GM19372 (cell line): Measurements from ENCODE around the gene NLRP9.

Source experiments
- ATAC-seq: cut with Tn5 transposase; IDR thresholded peaks from one replicate; pipeline ENCODE4 v1.9.1; 2021; ENCODE audit warnings: mild to moderate bottlenecking, low read depth, moderate library complexity; ENCODE audit not compliant: unreplicated experiment

NLRP9 gene

GRCh38 chr19:55704494-55705245, 33.5 kb downstream of the NLRP9 start:
- ATAC-seq, result no peak

- ATAC-seq, result no peak
These were observed 34.4 kb downstream of the NLRP9 start for GRCh38 chr19:55703790-55704215.

- ATAC-seq, result no peak
These were observed 36.0 kb downstream of the NLRP9 start for GRCh38 chr19:55702131-55702627.

- no peak for ATAC-seq
These were observed 37.4 kb downstream of the NLRP9 start for GRCh38 chr19:55700813-55701212.

- no peak for ATAC-seq
These were observed 39.0 kb downstream of the NLRP9 start for GRCh38 chr19:55699221-55699620.

GRCh38 chr19:55698256-55698655, 39.9 kb downstream of the NLRP9 start:
- ATAC-seq, result no peak

GRCh38 chr19:55697698-55698097, 40.5 kb downstream of the NLRP9 start:
- ATAC-seq, result no peak

GRCh38 chr19:55697069-55697440, 41.1 kb downstream of the NLRP9 start:
- no peak for ATAC-seq

GRCh38 chr19:55696301-55697068, 41.7 kb downstream of the NLRP9 start:
- ATAC-seq, result no peak

- ATAC-seq, result no peak
These were observed 42.5 kb downstream of the NLRP9 start for GRCh38 chr19:55695511-55696290.

GRCh38 chr19:55694656-55695491, 43.3 kb downstream of the NLRP9 start:
- no peak for ATAC-seq

GRCh38 chr19:55694241-55694655, 44.0 kb downstream of the NLRP9 start:
- ATAC-seq, result no peak

GRCh38 chr19:55693336-55693974, 44.7 kb downstream of the NLRP9 start:
- ATAC-seq, result no peak

GRCh38 chr19:55692681-55693081, 45.5 kb downstream of the NLRP9 start:
- ATAC-seq, result no peak

GRCh38 chr19:55691561-55692481, 46.4 kb downstream of the NLRP9 start:
- ATAC-seq, result no peak

- no peak for ATAC-seq
These were observed 47.2 kb downstream of the NLRP9 start for GRCh38 chr19:55690769-55691545.

- no peak for ATAC-seq
These were observed 48.0 kb downstream of the NLRP9 start for GRCh38 chr19:55690109-55690768.
